ENCODE measurements around the gene TMEM117.
"Not testable (repeated sequence)": the region's sequence is repeated elsewhere in the genome, so short reads cannot be mapped to it uniquely, and the experiment has no call there.

The TMEM117 gene

GRCh38 chr12:44195719-44196118, 359.8 kb downstream of the TMEM117 start:
- not testable (repeated sequence) for DNase-seq (ENCODE audit: low read depth in 2 of 3, low spot score in 1 of 3)

- DNase-seq (ENCODE audit: low read depth in 2 of 3, low spot score in 1 of 3) = no peak
These were observed 370.2 kb downstream of the TMEM117 start for GRCh38 chr12:44206045-44206444.

GRCh38 chr12:44217146-44217883, 381.4 kb downstream of the TMEM117 start:
- DNase-seq (ENCODE audit: low read depth in 2 of 3, low spot score in 1 of 3) = no peak

- DNase-seq (ENCODE audit: low read depth in 2 of 3, low spot score in 1 of 3) = no peak
These were observed 387.9 kb downstream of the TMEM117 start for GRCh38 chr12:44223736-44224135.

GRCh38 chr12:44224399-44225148, 388.7 kb downstream of the TMEM117 start:
- no peak for DNase-seq (ENCODE audit: low read depth in 2 of 3, low spot score in 1 of 3)

GRCh38 chr12:44225149-44225510, 389.2 kb downstream of the TMEM117 start:
- no peak for DNase-seq (ENCODE audit: low read depth in 2 of 3, low spot score in 1 of 3)

- no peak for DNase-seq (ENCODE audit: low read depth in 2 of 3, low spot score in 1 of 3)
These were observed 391.7 kb downstream of the TMEM117 start for GRCh38 chr12:44227616-44228015.

GRCh38 chr12:44229846-44230245, 394.0 kb downstream of the TMEM117 start:
- DNase-seq (ENCODE audit: low read depth in 2 of 3, low spot score in 1 of 3) = no peak

- DNase-seq (ENCODE audit: low read depth in 2 of 3, low spot score in 1 of 3) = no peak
These were observed 399.8 kb downstream of the TMEM117 start for GRCh38 chr12:44235674-44236073.

- DNase-seq (ENCODE audit: low read depth in 2 of 3, low spot score in 1 of 3) = no peak
These were observed 404.3 kb downstream of the TMEM117 start for GRCh38 chr12:44240186-44240585.

GRCh38 chr12:44245932-44246331, 410.1 kb downstream of the TMEM117 start:
- DNase-seq (ENCODE audit: low read depth in 2 of 3, low spot score in 1 of 3) = no peak

GRCh38 chr12:44246482-44247105, 410.7 kb downstream of the TMEM117 start:
- DNase-seq (ENCODE audit: low read depth in 2 of 3, low spot score in 1 of 3) = no peak

GRCh38 chr12:44247588-44247987, 411.7 kb downstream of the TMEM117 start:
- DNase-seq (ENCODE audit: low read depth in 2 of 3, low spot score in 1 of 3) = no peak

- no peak for DNase-seq (ENCODE audit: low read depth in 2 of 3, low spot score in 1 of 3)
These were observed 412.6 kb downstream of the TMEM117 start for GRCh38 chr12:44248436-44248835.

- not testable (repeated sequence) for DNase-seq (ENCODE audit: low read depth in 2 of 3, low spot score in 1 of 3)
These were observed 414.6 kb downstream of the TMEM117 start for GRCh38 chr12:44250440-44250839.

GRCh38 chr12:44253338-44253856, 417.5 kb downstream of the TMEM117 start:
- no peak for DNase-seq (ENCODE audit: low read depth in 2 of 3, low spot score in 1 of 3)

- DNase-seq (ENCODE audit: low read depth in 2 of 3, low spot score in 1 of 3) = no peak
These were observed 422.4 kb downstream of the TMEM117 start for GRCh38 chr12:44258246-44258645.

GRCh38 chr12:44259890-44260289, 424.0 kb downstream of the TMEM117 start:
- no peak for DNase-seq (ENCODE audit: low read depth in 2 of 3, low spot score in 1 of 3)

- no peak for DNase-seq (ENCODE audit: low read depth in 2 of 3, low spot score in 1 of 3)
These were observed 424.7 kb downstream of the TMEM117 start for GRCh38 chr12:44260581-44260980.

GRCh38 chr12:44285321-44285960, 449.6 kb downstream of the TMEM117 start:
- no peak for DNase-seq (ENCODE audit: low read depth in 2 of 3, low spot score in 1 of 3)

- no peak for DNase-seq (ENCODE audit: low read depth in 2 of 3, low spot score in 1 of 3)
These were observed 450.5 kb downstream of the TMEM117 start for GRCh38 chr12:44286336-44286735.
